ES-I3 (cell line): Measurements from ENCODE around the gene RRN3.
A peak's percentile ranks its signal among the peaks of the same experiment; 100 is the strongest.
"Not testable (repeated sequence)": the region's sequence is repeated elsewhere in the genome, so short reads cannot be mapped to it uniquely, and the experiment has no call there.

ENCODE experiments used
- H3K36me3 ChIP-seq: 2 replicates; pipeline ENCODE4 v1.6.1; 2013; ENCODE audit warnings: mild to moderate bottlenecking, low read length, control low read depth, moderate library complexity; ENCODE audit not compliant: insufficient read depth
- H3K4me1 ChIP-seq: 2 replicates; pipeline ENCODE4 v1.6.1; 2013; ENCODE audit warnings: mild to moderate bottlenecking, control low read depth, low read length; ENCODE audit not compliant: insufficient read depth
- H3K9ac ChIP-seq: 2 replicates; pipeline ENCODE4 v1.6.1; 2013; ENCODE audit warnings: low read depth, mild to moderate bottlenecking, low read length, moderate library complexity
- H3K9me3 ChIP-seq: 2 replicates; pipeline ENCODE4 v1.6.1; 2013; ENCODE audit warnings: mild to moderate bottlenecking, low read length, moderate library complexity; ENCODE audit not compliant: control insufficient read depth, insufficient read depth

The RRN3 gene, protein sequence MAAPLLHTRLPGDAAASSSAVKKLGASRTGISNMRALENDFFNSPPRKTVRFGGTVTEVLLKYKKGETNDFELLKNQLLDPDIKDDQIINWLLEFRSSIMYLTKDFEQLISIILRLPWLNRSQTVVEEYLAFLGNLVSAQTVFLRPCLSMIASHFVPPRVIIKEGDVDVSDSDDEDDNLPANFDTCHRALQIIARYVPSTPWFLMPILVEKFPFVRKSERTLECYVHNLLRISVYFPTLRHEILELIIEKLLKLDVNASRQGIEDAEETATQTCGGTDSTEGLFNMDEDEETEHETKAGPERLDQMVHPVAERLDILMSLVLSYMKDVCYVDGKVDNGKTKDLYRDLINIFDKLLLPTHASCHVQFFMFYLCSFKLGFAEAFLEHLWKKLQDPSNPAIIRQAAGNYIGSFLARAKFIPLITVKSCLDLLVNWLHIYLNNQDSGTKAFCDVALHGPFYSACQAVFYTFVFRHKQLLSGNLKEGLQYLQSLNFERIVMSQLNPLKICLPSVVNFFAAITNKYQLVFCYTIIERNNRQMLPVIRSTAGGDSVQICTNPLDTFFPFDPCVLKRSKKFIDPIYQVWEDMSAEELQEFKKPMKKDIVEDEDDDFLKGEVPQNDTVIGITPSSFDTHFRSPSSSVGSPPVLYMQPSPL

GRCh38 chr16:15093955-15094827, at the start of gene RRN3:
RRN3 (minus strand) TSS chr16:15094272; CDS start chr16:15094233, 39 bp downstream.
- H3K9ac ChIP-seq = peak within 1 kb of the TSS; percentile 78
- not testable (repeated sequence) for H3K36me3 ChIP-seq, H3K4me1 ChIP-seq, H3K9me3 ChIP-seq

DNA sequence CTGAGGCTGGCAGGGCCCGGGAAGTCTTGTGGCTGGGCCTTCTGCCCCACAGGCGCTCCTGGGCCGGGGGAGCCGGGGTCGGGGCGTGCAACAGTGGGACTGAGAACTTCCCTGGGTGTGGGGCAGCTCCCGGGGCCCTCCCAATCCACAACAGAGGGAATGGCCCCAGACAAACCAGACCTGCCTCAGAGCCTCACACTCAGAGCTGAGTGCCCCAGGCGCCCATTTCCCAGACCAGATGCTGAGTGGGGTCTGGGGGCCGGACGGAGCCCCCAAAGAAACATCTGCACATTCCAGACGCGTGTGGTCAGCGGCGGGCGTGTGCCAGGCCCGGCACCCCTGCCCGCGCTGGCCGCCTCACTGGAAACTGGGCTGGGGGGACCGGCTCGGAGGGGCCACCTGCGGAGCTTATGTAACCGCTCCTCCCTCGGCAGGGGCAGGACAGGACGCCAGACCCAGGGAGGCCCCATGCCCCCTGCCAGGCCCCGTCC, 49.6 kb upstream of the RRN3 start:
- not testable (repeated sequence) for H3K4me1 ChIP-seq, H3K9me3 ChIP-seq, H3K36me3 ChIP-seq
- H3K9ac ChIP-seq = peak overlapping the region; percentile 3; the same call in 1 of the 2 replicates

- H3K36me3 ChIP-seq, H3K9ac ChIP-seq, H3K4me1 ChIP-seq, H3K9me3 ChIP-seq: not testable (repeated sequence)
Measured at GRCh38 chr16:15142891-15143600, 49.0 kb upstream of the RRN3 start.

GRCh38 chr16:15142107-15142890, 48.2 kb upstream of the RRN3 start:
- not testable (repeated sequence) for H3K9ac ChIP-seq, H3K36me3 ChIP-seq, H3K4me1 ChIP-seq, H3K9me3 ChIP-seq

- Histone ChIP-seq H3K9me3 (no peaks in the 10 kb centered on the region), H3K4me1 (peaks cover 6% of the 10 kb centered on the region; the same call in 1 of the 2 replicates), H3K9ac (no peak overlapping the region), H3K36me3 (no peaks in the 10 kb centered on the region)
Measured at GRCh38 chr16:15141586-15141985, 47.5 kb upstream of the RRN3 start.

GRCh38 chr16:15140444-15141365, 46.6 kb upstream of the RRN3 start:
- not testable (repeated sequence) for H3K9ac ChIP-seq, H3K9me3 ChIP-seq, H3K4me1 ChIP-seq, H3K36me3 ChIP-seq

- not testable (repeated sequence) for H3K9me3 ChIP-seq, H3K9ac ChIP-seq, H3K4me1 ChIP-seq, H3K36me3 ChIP-seq
Measured at GRCh38 chr16:15137514-15137913, 43.4 kb upstream of the RRN3 start.

DNA sequence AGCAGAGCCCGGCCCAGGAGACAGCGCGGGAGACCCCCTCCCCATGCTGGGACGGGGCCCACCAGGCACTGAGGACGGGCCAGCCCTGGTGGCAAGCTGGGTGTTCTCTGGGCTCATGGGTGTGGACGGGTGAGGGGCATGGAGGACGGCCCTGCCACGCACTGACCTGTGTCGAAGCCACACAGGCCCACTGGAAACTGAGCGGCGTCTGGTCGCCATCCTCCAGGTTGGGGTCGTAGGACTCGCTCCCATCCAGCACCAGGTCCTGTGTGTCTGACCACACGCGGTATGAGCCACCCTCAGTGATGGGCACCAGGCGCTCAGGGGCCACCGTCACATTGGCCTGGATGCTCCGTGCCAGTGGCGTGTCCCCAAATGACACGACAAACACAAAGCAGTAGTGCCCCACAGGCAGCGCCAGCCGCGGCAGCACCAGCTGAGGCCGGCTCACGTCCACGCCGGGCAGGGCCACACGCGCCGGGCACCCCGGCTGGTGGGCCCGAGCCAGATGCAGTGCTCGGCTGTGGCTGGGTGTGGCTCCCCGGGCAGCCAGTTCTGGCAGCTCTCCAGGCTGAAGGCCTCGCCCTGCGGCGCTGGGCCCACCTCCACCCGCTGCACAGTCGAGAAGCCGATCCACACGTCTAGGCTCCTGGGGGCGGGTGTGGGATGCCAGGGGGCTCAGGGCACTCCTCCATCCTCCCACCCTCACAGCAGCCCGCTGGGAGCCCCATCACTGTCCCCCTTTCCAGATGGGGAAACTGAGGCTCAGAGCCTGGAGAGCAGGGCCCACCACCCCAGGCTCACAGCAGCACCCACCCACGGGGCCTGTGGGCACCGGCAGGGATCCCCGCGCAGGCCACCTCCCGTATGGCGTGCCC, 41.6 kb upstream of the RRN3 start:
- not testable (repeated sequence) for H3K36me3 ChIP-seq, H3K4me1 ChIP-seq, H3K9ac ChIP-seq, H3K9me3 ChIP-seq

GRCh38 chr16:15134752-15135482, 40.8 kb upstream of the RRN3 start:
- not testable (repeated sequence) for H3K9ac ChIP-seq, H3K9me3 ChIP-seq, H3K36me3 ChIP-seq, H3K4me1 ChIP-seq

DNA sequence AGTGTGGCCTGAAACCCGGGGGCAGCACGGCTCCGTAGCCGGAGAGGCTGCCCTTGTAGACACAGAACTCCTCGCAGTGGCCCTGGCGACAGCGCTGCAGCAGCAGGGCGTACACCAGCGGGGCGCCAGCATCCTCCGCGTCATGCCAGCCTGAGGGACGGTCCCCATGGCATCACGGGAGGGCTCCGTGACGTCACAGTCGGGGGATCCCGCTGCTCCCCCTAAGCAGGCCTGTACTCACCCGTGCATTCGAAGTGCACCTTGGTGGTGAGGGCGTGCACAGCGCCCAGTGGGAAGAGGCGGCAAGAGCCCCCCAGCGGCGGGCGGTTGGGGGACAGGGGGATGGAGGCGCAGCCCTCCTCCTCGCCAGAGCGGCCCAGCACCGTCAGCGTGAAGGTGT, 39.5 kb upstream of the RRN3 start:
- not testable (repeated sequence) for H3K9ac ChIP-seq, H3K9me3 ChIP-seq, H3K4me1 ChIP-seq, H3K36me3 ChIP-seq

DNA sequence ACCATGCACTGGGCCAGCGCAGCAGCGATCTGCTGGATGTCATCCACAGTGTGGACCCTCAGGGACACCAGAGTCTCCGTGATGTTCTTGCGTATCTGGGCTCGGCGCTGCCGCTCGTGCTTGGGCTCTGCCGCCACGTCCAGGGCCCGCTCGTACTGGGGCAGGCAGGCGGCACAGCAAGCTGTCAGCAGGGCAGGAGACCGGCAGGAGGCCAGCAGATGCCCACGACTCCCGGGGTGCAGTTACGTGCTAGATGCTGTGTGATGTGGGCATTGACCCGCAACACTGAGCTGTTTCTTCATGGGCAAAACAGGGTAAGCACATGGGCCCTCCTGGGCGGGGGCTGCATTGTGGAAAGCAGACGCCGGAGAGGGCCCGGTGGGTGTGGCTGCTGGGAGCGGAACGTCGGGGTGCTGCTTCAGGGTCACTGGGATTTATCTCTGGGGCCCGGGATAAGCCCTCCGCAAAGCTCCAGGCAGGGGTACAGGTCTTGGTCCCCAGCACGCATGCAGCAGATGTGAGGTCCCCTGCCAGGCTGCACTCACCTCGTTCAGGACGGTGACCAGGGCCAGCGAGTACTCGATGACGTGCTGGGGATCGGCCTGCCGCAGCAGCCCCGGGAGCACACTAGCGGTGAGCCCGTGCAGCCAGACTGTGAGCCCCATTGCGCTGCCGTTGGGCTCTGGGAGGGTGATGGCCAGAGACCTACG, 38.8 kb upstream of the RRN3 start:
- not testable (repeated sequence) for H3K9ac ChIP-seq, H3K36me3 ChIP-seq, H3K4me1 ChIP-seq, H3K9me3 ChIP-seq
